NCI-H128 (cell line): ENCODE results near the gene BRCC3.

Source experiments
- DNase-seq: peaks from one replicate; lab custom pipeline; 2025; ENCODE audit not compliant: unreplicated experiment; lab: John Stamatoyannopoulos, UW

The BRCC3 gene

DNA sequence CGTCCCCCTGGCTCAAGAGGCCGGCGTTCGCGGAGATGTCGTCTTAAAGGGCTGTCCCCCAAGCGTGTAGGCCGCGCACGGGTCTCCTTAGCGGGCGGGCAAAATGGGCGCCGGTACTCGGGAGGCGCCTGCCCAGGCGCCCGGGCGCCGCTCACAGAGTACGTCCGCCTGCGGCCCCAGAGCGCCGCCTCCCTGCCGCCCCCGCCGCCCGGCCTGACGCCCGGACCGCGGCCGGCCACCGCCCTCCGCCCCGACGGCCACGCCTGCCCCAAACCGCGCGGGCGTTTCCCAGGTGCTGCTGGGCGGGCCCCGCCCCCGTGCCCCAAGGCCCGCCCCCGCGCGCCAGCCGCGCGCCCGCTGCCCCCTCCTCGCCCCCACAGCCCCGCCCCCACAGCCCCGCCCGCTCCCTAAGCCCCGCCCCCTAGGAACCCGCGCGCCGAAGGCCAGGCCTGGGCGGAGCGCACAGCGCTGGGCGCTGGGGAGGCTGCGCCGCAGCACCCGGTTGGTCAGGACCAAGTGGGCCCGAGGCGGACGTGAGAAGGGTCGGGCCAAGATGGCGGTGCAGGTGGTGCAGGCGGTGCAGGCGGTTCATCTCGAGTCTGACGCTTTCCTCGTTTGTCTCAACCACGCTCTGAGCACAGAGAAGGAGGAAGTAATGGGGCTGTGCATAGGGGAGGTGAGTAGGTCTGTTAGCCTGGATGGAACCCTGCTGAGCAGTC, at the start of gene BRCC3, which contains the start of the genes CMC4 and MTCP1:
Gene BRCC3 (plus strand): TSS at position 534 of the 719 bp plus-strand sequence. CDS start 20 bp downstream, at position 554.
Gene CMC4 (minus strand): TSS at position 162 of the 719 bp plus-strand sequence. CDS start 7,113 bp downstream, outside the sequence.
Gene MTCP1 (minus strand): TSS at position 162 of the 719 bp plus-strand sequence. CDS start 5,126 bp downstream, outside the sequence.
- peak; percentile 61 for DNase-seq

DNA sequence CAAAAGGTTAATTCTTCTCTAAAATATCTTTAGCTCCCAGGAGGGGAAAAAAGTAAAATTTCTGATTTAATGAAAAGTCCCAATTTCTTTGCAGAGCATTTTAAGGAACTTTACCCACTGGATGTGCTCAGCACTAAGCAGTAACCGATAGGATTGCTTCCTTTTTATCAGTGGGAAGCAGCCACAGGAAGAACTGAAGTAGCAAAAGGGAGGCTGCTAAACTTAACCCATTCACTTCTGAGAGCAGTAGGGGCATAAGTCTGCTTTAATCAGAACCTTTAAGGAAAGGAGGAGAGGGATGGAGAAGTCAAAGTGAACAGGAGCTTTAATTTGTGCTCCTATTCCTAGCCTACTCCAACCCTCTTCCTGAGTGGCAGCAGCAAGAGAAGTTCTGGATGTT, 48.7 kb upstream of the BRCC3 start, which contains the start of gene F8:
Gene F8 (minus strand): TSS at position 139 of the 400 bp plus-strand sequence. CDS start 171 bp downstream, outside the sequence.
- DNase-seq = no peak

GRCh38 chrX:155023907-155024833, 47.1 kb upstream of the BRCC3 start:
- DNase-seq = no peak

GRCh38 chrX:155026420-155026726, 44.9 kb upstream of the BRCC3 start:
- no peak for DNase-seq

GRCh38 chrX:155026727-155027508, 44.4 kb upstream of the BRCC3 start, which contains the start of gene FUNDC2:
Gene FUNDC2 (plus strand): TSS chrX:155026844. CDS start chrX:155026939, 95 bp downstream.
- peak; percentile 91 for DNase-seq

DNA sequence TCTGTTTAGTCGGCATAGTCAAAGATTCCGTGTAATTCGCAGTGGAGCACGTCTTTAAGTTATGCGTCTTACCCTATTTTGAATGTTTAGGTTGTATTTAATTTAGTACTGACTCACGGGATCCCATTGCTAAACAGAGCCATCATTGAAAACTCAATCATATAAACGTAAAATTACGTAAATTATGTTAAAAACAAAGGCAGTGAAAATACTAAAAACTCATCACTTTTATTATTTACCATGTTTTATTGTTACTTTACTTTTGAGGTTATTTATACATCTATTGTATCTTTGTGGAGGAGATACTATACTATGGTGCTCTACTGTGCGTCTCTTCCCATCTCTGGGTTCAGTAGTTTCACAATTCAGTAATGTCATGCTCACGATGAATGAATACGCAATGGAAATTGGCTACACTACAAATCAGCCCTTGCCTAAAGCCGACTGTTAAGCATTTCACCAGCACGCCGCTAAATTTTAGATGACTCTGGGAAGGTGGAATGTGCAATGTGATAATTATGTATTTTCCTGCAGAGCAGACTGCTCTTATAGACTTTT, 43.7 kb upstream of the BRCC3 start:
- peak; percentile 4 for DNase-seq

- DNase-seq = no peak
Measured at GRCh38 chrX:155028129-155028528, 43.2 kb upstream of the BRCC3 start.

DNA sequence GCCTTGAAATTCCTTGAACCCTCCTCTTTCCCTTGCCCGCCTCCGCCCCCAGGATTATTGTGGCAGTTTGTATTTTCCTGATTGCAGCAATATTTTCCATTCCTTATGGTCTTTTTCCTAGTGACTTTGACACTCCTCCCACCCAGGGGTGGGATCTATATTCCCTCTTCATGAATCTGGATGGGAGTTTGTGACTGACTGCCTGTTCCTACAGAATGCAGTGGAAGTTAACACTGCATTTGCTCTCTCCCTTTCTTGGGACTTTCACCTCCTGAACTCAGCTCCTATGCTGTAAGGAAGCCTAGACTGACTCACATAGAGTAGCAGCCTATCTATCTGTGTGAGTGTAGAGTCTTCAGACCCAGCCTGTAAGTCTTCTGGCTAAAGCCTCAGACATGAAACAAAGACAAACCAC, 42.4 kb upstream of the BRCC3 start:
- no peak for DNase-seq

- no peak for DNase-seq
Measured at GRCh38 chrX:155031657-155032056, 39.7 kb upstream of the BRCC3 start.

DNA sequence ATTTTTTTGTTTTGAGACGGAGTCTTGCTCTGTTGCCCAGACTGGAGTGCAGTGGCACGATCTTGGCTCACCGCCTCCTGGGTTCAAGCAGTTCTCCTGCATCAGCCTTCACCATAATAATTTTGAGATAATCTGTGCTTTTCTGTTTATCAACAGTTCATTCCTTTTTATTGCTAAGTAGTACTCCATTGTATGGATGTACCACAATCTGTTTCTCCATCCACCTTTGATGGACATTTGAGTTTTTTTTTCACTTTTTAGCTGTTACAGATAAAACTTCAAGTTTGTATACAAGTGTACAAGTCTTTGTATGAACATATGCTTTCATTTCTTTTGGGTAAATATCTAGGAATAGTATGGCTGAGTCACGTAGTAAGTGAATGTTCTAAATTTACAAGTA, 35.6 kb upstream of the BRCC3 start:
- no peak for DNase-seq

DNA sequence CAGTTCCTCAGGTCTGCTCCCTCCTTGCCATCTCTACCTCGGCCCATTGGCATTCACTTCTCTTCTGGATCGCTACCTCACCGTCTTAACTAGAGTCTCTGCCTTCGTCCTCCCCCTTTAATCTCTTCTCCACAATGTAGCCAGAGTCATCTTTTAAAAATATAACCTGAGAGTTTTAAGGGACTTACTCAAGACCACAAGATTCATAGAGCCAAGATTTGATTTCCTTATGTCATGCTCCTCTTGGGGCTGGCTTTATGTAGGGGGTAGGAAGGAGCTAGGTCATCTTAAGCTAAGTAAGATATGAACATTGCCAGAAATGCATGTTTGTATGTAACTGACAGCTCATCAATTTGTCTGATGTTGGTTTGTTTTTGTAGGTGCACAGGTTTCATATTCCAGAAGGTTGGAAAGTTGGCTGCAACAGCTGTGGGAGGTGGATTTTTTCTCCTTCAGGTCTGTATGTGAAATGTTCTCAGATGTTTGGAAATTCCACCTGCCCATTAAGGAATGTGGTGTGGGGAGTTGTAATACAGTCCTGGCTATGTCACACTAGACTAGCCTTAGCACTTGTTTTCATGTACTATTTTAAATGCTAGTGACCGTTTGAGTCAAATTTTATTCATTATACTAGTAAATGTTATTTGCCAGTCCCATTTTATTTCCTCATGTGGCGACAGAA, 25.0 kb upstream of the BRCC3 start:
- no peak for DNase-seq

GRCh38 chrX:155046811-155047528, 24.3 kb upstream of the BRCC3 start:
- DNase-seq = no peak

DNA sequence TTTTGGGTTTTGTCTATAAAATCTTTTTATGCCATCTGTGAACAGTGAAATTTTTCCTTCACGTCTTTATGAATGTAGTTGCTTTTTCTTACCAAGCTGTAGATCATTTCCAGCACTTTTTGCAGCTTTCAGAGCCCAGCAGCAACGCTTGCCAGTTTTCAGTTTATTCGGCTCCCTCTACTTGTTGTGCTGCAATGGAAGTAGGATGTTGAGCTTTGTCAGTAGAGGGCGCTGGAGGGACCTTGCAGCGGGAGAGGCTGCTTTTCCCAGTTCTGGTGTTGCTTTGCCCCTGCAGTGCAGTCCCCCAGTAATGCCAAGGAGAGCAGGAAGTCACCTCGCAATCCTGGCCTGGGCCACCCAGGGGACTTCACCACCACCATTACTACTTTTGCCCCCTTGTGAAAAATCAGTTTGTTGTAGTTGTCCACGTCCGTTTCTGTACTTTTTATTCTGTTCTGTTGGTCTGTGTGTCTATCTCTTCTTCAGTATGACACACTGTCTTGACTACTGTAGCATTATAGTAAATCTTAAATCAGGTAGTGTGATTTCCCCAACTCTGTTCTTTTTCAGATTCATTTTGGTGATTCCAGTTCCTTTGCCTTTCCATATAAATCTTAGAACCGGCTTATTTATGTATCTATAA, 22.2 kb upstream of the BRCC3 start:
- DNase-seq = no peak

- DNase-seq = no peak
Measured at GRCh38 chrX:155052738-155053498, 18.4 kb upstream of the BRCC3 start.

- DNase-seq = no peak
Measured at GRCh38 chrX:155053656-155054055, 17.7 kb upstream of the BRCC3 start.

DNA sequence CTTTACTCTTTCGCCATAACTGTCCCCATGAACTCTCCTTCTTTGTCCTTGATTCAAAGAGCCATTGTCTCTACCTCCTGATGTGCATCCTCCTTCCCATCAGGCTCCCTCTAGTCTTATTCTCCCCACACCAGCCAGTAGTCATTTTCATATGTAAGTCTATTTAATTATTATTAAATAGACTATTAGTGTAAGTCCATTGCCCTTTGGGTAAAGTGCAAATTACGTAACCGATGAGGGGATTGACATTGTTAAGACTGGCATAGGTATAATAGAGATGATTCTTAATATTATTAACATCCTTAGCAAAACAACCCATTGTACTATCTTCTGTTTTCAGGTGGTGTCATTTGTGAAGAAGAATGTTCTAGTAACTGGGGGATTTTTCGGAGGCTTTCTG, 17.1 kb upstream of the BRCC3 start:
- DNase-seq = no peak

GRCh38 chrX:155055494-155055893, 15.8 kb upstream of the BRCC3 start:
- no peak for DNase-seq

GRCh38 chrX:155056471-155056870, 14.8 kb upstream of the BRCC3 start:
- no peak for DNase-seq
